Brain microvascular endothelial cell (primary cell): Measurements from ENCODE around the gene DHRS1.
A peak's percentile ranks its signal among the peaks of the same experiment; 100 is the strongest.

Experiments used
- DNase-seq: peaks from one replicate; pipeline ENCODE4 v3.0.0-alpha.2; 2020
- H3K27ac ChIP-seq: fragments of 250-450 bp; sonication (Bioruptor Pico); 2 replicates; pipeline ENCODE4 v1.5.1; 2020; ENCODE audit warnings: mild to moderate bottlenecking, moderate library complexity
- H3K27me3 ChIP-seq: fragments of 250-450 bp; sonication (Bioruptor Pico); replicated peaks from 2 replicates; pipeline ENCODE4 v1.5.1; 2020; ENCODE audit warnings: mild to moderate bottlenecking
- H3K36me3 ChIP-seq: fragments of 250-450 bp; sonication (Bioruptor Pico); replicated peaks from 2 replicates; pipeline ENCODE4 v1.5.1; 2020; ENCODE audit warnings: mild to moderate bottlenecking
- H3K4me3 ChIP-seq: 2 replicates; pipeline ENCODE4 v1.5.1; 2011; ENCODE audit warnings: low read depth, mild to moderate bottlenecking, control low read depth, low read length, moderate library complexity
- CTCF ChIP-seq: IDR thresholded peaks from 2 replicates; pipeline ENCODE4 v1.5.1; 2011; ENCODE audit warnings: low read depth, mild to moderate bottlenecking, moderate library complexity, low read length, control low read depth, inconsistent platforms; ENCODE audit errors: missing control alignments
- in situ Hi-C: cut with HindIII; loops from 2 replicates; pipeline ENCODE4 v1.10.0; 2017; ENCODE audit warnings: low sequenced_read_pairs, low pct_ligation_motif_present

DHRS1 gene

GRCh38 chr14:24316597-24316950 lies 17.0 kb upstream of the DHRS1 start:
- DNase-seq: no peak
- Histone ChIP-seq H3K36me3 (no peaks in the 10 kb centered on the region), H3K27me3 (no peaks in the 10 kb centered on the region), H3K27ac (no peak overlapping the region), H3K4me3 (no peak overlapping the region)
- TF ChIP-seq CTCF: no peak
- in situ Hi-C loops: no loop called here

GRCh38 chr14:24315807-24316596 lies 16.4 kb upstream of the DHRS1 start:
- DNase-seq: no peak
- H3K4me3 ChIP-seq: no peak overlapping the region
- H3K27ac ChIP-seq: no peak overlapping the region
- no peaks in the 10 kb centered on the region for H3K36me3 ChIP-seq
- in situ Hi-C loops: no loop called here
- H3K27me3 ChIP-seq: no peaks in the 10 kb centered on the region
- peak; percentile 25 for TF ChIP-seq CTCF

GRCh38 chr14:24315243-24315806 lies 15.7 kb upstream of the DHRS1 start:
- in situ Hi-C loops: no loop called here
- Histone ChIP-seq H3K27me3 (no peaks in the 10 kb centered on the region), H3K27ac (no peak overlapping the region), H3K4me3 (no peak overlapping the region), H3K36me3 (no peaks in the 10 kb centered on the region)
- TF ChIP-seq CTCF: no peak
- DNase-seq: no peak

- TF ChIP-seq CTCF: no peak
- H3K27me3 ChIP-seq: no peaks in the 10 kb centered on the region
- H3K36me3 ChIP-seq: no peaks in the 10 kb centered on the region
- H3K27ac ChIP-seq: no peak overlapping the region
- in situ Hi-C loops: no loop called here
- H3K4me3 ChIP-seq: no peak overlapping the region
- no peak for DNase-seq
These were observed 15.0 kb upstream of the DHRS1 start for GRCh38 chr14:24314377-24315193.

GRCh38 chr14:24313913-24314312 lies 14.3 kb upstream of the DHRS1 start:
- H3K4me3 ChIP-seq: no peak overlapping the region
- H3K36me3 ChIP-seq: no peaks in the 10 kb centered on the region
- H3K27ac ChIP-seq: no peak overlapping the region
- no peak for DNase-seq
- no peaks in the 10 kb centered on the region for H3K27me3 ChIP-seq
- TF ChIP-seq CTCF: no peak
- in situ Hi-C loops: no loop called here
